22Rv1 (cell line): ENCODE results near the gene HTR2A.

ENCODE experiments used
- H3K27ac ChIP-seq: fragments of 450-650 bp; 2 replicates; pipeline ENCODE4 v1.5.1; 2017
- CTCF ChIP-seq: fragments of 450-650 bp; IDR thresholded peaks from 2 replicates; pipeline ENCODE4 v1.5.1; 2017; ENCODE audit warnings: mild to moderate bottlenecking
- ZFX ChIP-seq: fragments of 450-650 bp; IDR thresholded peaks from 2 replicates; pipeline ENCODE4 v1.6.1; 2017; ENCODE audit warnings: antibody characterized with exemption, borderline replicate concordance

Gene HTR2A

GRCh38 chr13:46909042-46909441, 12.2 kb upstream of the HTR2A start:
- no peak overlapping the region for H3K27ac ChIP-seq
- TF ChIP-seq CTCF (no peak), ZFX (no peak)

DNA sequence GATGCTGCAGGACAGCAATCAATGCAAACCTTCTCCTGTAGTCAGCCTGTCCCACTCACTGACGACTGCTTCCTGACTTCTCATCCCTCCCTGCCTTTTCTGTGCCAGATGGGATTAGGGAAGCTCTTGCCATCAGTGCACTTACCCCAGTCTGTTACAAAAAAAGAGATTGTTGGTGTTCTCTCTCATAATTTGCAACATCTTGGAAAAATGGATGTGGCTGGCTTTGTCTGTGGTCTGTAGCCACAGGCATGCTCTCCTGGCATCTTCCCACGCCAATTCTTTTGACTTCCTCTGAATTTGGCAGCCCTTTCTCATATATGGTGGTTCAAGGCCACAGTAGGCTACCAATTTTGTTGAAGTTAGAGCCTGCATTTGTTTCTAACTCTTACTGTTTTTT, 11.6 kb upstream of the HTR2A start:
- no peak overlapping the region for H3K27ac ChIP-seq
- no peak for TF ChIP-seq ZFX
- TF ChIP-seq CTCF = no peak

DNA sequence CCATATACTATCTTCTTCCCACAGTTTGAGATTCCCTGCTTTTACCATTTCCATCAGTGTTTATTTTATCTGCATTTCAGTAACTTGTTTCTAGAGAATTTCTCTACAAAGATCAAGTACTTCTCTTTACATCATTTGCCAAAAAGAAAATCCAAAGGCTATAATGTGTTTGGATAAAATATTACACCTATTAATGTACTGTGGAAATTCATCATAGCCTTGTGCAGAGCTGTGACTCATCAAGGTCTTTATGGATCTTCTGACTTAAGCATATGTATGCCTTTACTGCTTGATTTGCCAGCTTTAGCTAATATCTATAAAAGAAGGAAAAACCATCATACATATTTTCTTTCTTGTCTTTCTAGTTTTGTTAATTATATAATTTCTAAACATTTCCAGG, 9.6 kb upstream of the HTR2A start:
- no peak for TF ChIP-seq ZFX
- no peak for TF ChIP-seq CTCF
- no peak overlapping the region for H3K27ac ChIP-seq

DNA sequence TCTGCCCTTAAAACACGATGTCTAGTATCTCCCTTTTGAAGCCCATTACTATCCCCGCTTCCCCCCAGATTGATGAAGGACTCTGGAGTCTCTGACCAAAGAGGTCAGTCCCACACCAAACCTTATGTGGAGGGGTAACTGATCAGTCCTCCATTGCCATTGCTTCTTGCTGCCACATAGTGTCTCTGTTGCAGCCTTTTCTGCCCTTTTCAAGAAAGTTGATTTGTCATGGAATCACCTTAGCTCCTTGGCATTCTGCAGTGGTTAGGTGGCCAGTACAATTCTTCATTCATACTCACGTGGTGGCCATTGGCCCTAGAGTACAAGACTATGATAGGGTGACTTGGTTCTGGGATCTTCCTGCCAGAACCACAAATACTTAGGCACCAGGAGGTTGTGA, 8.4 kb upstream of the HTR2A start:
- no peak overlapping the region for H3K27ac ChIP-seq
- no peak for TF ChIP-seq ZFX
- no peak for TF ChIP-seq CTCF

GRCh38 chr13:46903748-46904147, 6.9 kb upstream of the HTR2A start:
- H3K27ac ChIP-seq = no peak overlapping the region
- no peak for TF ChIP-seq CTCF
- TF ChIP-seq ZFX = no peak

- H3K27ac ChIP-seq = no peak overlapping the region
- TF ChIP-seq CTCF = no peak
- no peak for TF ChIP-seq ZFX
Observed at GRCh38 chr13:46901721-46902120, 4.9 kb upstream of the HTR2A start.

- no peak for TF ChIP-seq CTCF
- TF ChIP-seq ZFX = no peak
- H3K27ac ChIP-seq = no peak overlapping the region
Observed at GRCh38 chr13:46899801-46900200, 2.9 kb upstream of the HTR2A start.
